Measurements from ENCODE around the gene VEPH1. TPM values are rescaled to one million over a fixed set of nuclear protein-coding genes. Genes with fewer than 3 reads are reported as not detected.

The VEPH1 gene
- polyA plus RNA-seq, 1 donor (not counting 4 experiments of a cell fraction or from before 2014, with no cell fraction given): 0.21 TPM

DNA sequence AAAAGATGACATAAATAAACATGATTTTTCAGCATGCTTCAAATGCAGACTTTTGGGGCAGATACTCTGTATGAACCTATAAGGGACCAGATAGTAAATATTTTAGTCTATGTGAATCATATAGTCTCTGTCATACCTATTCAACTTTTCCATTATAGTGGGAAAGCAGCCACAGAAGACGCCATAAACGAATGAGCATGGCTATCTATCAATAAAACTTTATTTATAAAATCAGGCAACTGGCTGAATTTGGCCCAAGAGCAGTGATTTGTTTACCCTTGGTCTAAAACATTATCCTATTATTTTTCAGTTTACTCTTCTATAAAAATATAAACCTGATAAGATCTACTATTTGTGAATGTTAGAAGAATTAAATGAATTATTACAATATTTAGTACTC lies 25.9 kb upstream of the VEPH1 start:
- dilution Hi-C loops (cut with MboI; ENCODE audit: extremely low pct_ligation_motif_present, low sequenced_read_pairs): no loop called here
- no peak for DNase-seq (ENCODE audit: low read depth, low spot score)
- no peak for FAIRE-seq
- H3K9ac ChIP-seq (ENCODE audit: control insufficient read depth, extremely low read depth, insufficient read depth, low read length): no peak overlapping the region
- H3K27me3 ChIP-seq (ENCODE audit: control insufficient read depth, extremely low read depth, insufficient read depth, low read length): no peaks in the 10 kb centered on the region
- TF ChIP-seq, protein P1, sequence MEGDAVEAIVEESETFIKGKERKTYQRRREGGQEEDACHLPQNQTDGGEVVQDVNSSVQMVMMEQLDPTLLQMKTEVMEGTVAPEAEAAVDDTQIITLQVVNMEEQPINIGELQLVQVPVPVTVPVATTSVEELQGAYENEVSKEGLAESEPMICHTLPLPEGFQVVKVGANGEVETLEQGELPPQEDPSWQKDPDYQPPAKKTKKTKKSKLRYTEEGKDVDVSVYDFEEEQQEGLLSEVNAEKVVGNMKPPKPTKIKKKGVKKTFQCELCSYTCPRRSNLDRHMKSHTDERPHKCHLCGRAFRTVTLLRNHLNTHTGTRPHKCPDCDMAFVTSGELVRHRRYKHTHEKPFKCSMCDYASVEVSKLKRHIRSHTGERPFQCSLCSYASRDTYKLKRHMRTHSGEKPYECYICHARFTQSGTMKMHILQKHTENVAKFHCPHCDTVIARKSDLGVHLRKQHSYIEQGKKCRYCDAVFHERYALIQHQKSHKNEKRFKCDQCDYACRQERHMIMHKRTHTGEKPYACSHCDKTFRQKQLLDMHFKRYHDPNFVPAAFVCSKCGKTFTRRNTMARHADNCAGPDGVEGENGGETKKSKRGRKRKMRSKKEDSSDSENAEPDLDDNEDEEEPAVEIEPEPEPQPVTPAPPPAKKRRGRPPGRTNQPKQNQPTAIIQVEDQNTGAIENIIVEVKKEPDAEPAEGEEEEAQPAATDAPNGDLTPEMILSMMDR (optimal IDR thresholded peaks at IDR 0.05 in 1 of 3, IDR thresholded peaks at IDR 0.05 in 1 of 3, conservative IDR thresholded peaks at IDR 0.05 in 1 of 3; ENCODE audit: extremely low read depth in 1 of 3, insufficient read depth in 2 of 3, low read length in 3 of 3): no peak
- TF ChIP-seq EZH2 (IDR thresholded peaks at IDR 0.05; ENCODE audit: low read length): no peak
- H4K20me1 ChIP-seq (ENCODE audit: control insufficient read depth, extremely low read depth, insufficient read depth, low read length): no peaks in the 10 kb centered on the region
- no peaks in the 10 kb centered on the region for H3K9me3 ChIP-seq (ENCODE audit: control insufficient read depth, low read depth, low read length)
- no peaks in the 10 kb centered on the region for H3K79me2 ChIP-seq (ENCODE audit: control insufficient read depth, insufficient read depth, low read length)
- no peak overlapping the region for H3K4me3 ChIP-seq (ENCODE audit: control insufficient read depth in 2 of 3, extremely low read depth in 1 of 3, insufficient read depth in 2 of 3, low read depth in 1 of 3, low read length in 3 of 3)
- H3K9me1 ChIP-seq (ENCODE audit: control insufficient read depth, extremely low read depth, insufficient read depth, low read length): no peaks in the 10 kb centered on the region
- no peaks in the 10 kb centered on the region for H3K36me3 ChIP-seq (ENCODE audit: control insufficient read depth in 2 of 2, extremely low read depth in 1 of 2, insufficient read depth in 2 of 2, low read length in 2 of 2)
- H3K4me2 ChIP-seq (ENCODE audit: control insufficient read depth, extremely low read depth, insufficient read depth, low read depth, low read length): no peak overlapping the region
- H3K4me1 ChIP-seq (ENCODE audit: control insufficient read depth, extremely low read depth, insufficient read depth, low read length): peaks cover 9% of the 10 kb centered on the region
- H3K27ac ChIP-seq (ENCODE audit: control insufficient read depth, insufficient read depth, low read length): no peak overlapping the region
- H2AFZ ChIP-seq (ENCODE audit: control insufficient read depth, low read length): no peak overlapping the region

DNA sequence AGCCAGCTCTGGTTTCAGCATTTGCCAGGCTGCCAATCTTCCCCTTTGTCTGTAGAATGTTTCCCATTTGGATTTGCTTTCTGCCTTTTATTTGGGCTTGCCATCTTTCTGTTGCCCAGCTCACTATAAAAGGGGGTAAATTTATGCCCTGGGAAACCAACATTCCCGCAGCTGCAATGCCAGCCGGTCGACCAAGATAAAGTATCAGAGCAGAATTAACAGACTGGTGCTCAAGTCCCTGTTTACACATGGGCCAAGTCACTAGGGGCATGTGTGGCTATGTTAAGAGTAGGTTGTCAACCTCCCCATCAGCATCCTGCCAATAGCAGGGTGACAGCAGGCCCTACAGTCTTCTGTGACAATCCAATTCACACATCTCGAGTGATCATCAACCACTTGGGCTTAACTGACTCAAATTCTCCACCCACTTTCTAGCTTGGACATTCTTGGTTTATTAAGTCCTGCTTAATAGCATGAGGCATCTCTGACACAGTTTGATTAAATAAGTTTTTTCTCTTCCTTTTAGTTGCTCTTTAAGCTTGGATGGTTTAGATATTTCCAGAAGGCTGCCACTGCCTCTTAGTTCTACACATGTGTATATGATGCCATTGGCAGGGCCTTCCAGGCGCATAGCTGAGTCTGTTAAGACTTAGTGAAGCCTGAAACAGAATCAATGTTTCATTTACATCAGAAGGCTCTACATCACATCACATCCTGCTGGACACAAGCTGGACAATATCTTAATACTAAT lies 24.1 kb upstream of the VEPH1 start:
- Histone ChIP-seq H3K9ac (ENCODE audit: control insufficient read depth, extremely low read depth, insufficient read depth, low read length) (no peak overlapping the region), H3K36me3 (ENCODE audit: control insufficient read depth in 2 of 2, extremely low read depth in 1 of 2, insufficient read depth in 2 of 2, low read length in 2 of 2) (no peaks in the 10 kb centered on the region), H4K20me1 (ENCODE audit: control insufficient read depth, extremely low read depth, insufficient read depth, low read length) (no peaks in the 10 kb centered on the region), H3K9me1 (ENCODE audit: control insufficient read depth, extremely low read depth, insufficient read depth, low read length) (no peaks in the 10 kb centered on the region), H3K4me1 (ENCODE audit: control insufficient read depth, extremely low read depth, insufficient read depth, low read length) (peaks cover 1% of the 10 kb centered on the region), H2AFZ (ENCODE audit: control insufficient read depth, low read length) (no peak overlapping the region), H3K27ac (ENCODE audit: control insufficient read depth, insufficient read depth, low read length) (no peak overlapping the region), H3K9me3 (ENCODE audit: control insufficient read depth, low read depth, low read length) (no peaks in the 10 kb centered on the region), H3K27me3 (ENCODE audit: control insufficient read depth, extremely low read depth, insufficient read depth, low read length) (no peaks in the 10 kb centered on the region), H3K4me3 (ENCODE audit: control insufficient read depth in 2 of 3, extremely low read depth in 1 of 3, insufficient read depth in 2 of 3, low read depth in 1 of 3, low read length in 3 of 3) (no peak overlapping the region), H3K4me2 (ENCODE audit: control insufficient read depth, extremely low read depth, insufficient read depth, low read depth, low read length) (no peak overlapping the region), H3K79me2 (ENCODE audit: control insufficient read depth, insufficient read depth, low read length) (no peaks in the 10 kb centered on the region)
- no peak for DNase-seq (ENCODE audit: low read depth, low spot score)
- TF ChIP-seq, protein P1 (optimal IDR thresholded peaks at IDR 0.05 in 1 of 3, IDR thresholded peaks at IDR 0.05 in 1 of 3, conservative IDR thresholded peaks at IDR 0.05 in 1 of 3; ENCODE audit: extremely low read depth in 1 of 3, insufficient read depth in 2 of 3, low read length in 3 of 3): no peak
- TF ChIP-seq EZH2 (IDR thresholded peaks at IDR 0.05; ENCODE audit: low read length): no peak
- dilution Hi-C loops (cut with MboI; ENCODE audit: extremely low pct_ligation_motif_present, low sequenced_read_pairs): no loop called here
- no peak for FAIRE-seq
